ENCODE results near the gene ST6GALNAC3.
"Not testable (repeated sequence)": the region's sequence is repeated elsewhere in the genome, so short reads cannot be mapped to it uniquely, and the experiment has no call there.

Gene ST6GALNAC3

GRCh38 chr1:76209238-76209637 lies 134.7 kb downstream of the ST6GALNAC3 start:
- no peak for FAIRE-seq

GRCh38 chr1:76209648-76210047 lies 135.1 kb downstream of the ST6GALNAC3 start:
- no peak for FAIRE-seq

- FAIRE-seq: no peak
Observed at GRCh38 chr1:76210160-76210559, 135.6 kb downstream of the ST6GALNAC3 start.

DNA sequence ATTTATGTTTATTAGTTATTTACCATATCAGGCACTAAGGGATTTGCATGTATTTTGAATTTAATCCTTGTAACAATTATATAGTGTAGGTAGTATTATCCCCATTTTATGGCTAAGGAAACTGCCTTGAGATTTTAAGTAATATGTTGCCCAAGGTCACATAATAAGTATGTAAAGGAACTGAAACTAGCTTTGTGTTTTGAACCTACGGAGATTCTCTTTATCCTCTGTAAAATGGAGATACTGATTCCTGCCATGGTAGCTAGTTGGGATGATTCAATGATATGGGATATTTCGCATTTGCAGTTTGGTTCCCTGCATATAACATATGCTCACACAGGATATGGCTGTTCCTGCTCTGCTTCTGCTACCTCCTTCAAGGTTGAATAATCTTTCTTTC lies 144.3 kb downstream of the ST6GALNAC3 start:
- no peak for FAIRE-seq

- no peak for FAIRE-seq
Observed at GRCh38 chr1:76219366-76219818, 144.8 kb downstream of the ST6GALNAC3 start.

DNA sequence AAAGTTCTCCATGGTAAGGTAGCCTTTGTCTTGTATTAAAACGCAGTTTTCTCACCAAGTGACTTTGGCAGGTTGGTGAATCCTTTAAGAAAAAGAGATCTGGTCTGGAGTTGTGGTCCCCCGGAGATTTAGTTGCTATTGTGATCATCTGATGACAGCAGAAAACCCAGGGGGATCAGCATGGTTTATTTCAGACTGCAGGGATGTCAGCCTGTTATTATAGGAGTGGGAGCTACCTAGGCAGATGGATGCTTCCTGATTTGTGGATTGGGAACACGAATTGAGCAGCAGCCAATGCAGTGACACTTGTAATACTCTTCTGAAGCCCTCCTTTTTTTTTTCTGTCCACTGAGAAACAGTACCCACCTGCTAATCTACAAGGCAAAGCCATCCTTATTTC lies 150.2 kb downstream of the ST6GALNAC3 start:
- FAIRE-seq: no peak

- FAIRE-seq: no peak
Observed at GRCh38 chr1:76225526-76225925, 151.0 kb downstream of the ST6GALNAC3 start.

DNA sequence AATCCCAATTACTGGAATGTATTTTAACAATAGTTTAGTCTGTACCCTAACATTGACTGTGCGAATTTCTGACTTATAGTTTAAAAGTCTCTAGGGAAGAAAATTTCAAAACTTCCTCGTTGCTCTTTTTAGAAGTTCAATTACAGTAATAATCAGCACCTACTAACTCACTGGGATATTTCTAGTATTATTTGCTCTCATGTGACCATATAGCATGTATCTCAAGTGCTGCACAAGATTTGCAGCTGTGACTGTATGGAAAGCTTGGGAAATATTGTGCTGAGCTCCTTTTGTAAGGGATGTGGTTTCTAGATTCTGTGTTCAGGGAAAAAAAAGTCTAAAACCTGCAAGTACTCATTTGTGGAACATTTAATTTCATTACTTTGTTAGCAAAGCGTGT lies 153.1 kb downstream of the ST6GALNAC3 start:
- no peak for FAIRE-seq

GRCh38 chr1:76229279-76230005 lies 154.9 kb downstream of the ST6GALNAC3 start:
- FAIRE-seq: no peak

DNA sequence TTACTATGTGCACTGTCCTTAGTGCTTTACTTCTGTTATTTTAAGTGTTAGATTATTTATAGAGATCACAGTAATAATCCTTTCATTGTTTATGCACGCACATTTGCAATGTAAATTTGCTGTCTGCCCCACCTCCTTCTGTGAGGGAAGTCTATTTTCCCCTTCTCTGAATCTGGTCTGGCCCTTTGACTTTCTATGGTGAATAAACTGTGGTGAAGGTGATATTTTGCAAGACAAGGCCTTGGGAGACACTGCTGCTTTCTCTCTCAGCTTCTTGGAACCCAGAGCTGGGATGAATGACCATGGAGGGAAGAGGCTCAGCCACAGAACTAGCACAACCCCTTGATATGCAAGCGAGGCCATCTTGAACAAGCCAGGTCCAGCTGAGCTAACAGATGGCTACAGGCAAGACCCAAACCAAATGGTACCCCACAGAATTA lies 156.3 kb downstream of the ST6GALNAC3 start:
- FAIRE-seq: no peak

DNA sequence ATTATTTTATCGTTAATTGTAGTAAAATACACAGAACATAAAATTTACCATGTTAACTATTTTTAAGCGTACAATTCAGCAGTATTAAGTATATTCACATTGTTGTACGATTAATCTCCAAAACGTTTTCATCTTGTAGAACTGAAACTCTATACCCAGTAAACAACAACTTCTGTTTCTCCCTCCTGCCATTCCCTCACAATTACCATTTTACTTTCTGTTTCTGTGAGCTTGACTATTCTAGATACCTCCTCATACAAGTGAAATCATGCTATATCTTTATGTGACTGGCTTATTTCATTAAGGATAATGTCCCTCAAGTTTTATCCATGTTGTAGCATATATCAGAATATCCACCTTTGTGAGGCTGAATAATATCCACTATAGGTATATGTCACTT lies 156.8 kb downstream of the ST6GALNAC3 start:
- no peak for FAIRE-seq

GRCh38 chr1:76232666-76233065 lies 158.1 kb downstream of the ST6GALNAC3 start:
- FAIRE-seq: no peak

- FAIRE-seq: no peak
Observed at GRCh38 chr1:76234061-76234460, 159.5 kb downstream of the ST6GALNAC3 start.

- FAIRE-seq: no peak
Observed at GRCh38 chr1:76237211-76237610, 162.7 kb downstream of the ST6GALNAC3 start.

GRCh38 chr1:76238094-76238628 lies 163.6 kb downstream of the ST6GALNAC3 start:
- FAIRE-seq: no peak

DNA sequence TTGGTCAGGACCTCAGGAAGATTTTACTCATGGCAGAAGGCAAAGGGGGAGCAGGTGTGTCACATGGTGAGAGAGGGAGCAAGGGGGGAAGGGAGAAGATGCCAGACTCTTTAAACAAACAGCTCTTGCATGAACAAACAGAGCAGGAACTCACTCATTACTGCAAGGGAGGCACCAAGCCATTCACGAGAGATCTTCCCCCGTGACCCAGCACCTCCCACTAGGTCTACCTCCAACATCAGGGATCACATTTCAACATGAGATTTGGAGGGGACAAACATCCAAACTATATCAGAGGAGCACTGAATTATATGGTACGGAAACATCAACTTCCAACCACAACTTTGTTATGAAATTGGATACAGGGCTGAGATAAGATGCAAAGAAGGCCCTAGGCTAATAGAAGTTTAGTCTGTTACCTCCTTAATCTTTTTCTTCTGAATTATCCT lies 164.9 kb downstream of the ST6GALNAC3 start:
- no peak for FAIRE-seq

DNA sequence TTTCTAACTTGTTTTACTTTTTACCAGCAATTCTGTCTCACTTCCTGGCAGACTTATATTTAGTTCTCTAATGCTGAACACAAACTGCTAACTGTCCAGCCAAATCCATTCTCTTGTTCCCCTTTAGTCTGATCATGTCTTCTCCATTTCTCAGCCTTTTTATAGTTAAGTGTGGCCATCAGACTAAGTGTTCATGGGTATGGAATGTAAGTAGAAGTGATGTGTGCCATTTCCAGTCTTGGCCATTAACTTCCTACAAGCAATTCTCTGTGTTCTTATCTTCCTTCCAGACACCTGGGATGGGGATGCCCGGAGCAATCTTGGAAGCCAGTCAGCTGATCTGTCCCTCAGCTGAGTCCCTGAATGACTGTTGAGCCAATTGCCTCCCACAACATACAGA lies 165.8 kb downstream of the ST6GALNAC3 start:
- no peak for FAIRE-seq

GRCh38 chr1:76242587-76242986 lies 168.0 kb downstream of the ST6GALNAC3 start:
- not testable (repeated sequence) for FAIRE-seq

DNA sequence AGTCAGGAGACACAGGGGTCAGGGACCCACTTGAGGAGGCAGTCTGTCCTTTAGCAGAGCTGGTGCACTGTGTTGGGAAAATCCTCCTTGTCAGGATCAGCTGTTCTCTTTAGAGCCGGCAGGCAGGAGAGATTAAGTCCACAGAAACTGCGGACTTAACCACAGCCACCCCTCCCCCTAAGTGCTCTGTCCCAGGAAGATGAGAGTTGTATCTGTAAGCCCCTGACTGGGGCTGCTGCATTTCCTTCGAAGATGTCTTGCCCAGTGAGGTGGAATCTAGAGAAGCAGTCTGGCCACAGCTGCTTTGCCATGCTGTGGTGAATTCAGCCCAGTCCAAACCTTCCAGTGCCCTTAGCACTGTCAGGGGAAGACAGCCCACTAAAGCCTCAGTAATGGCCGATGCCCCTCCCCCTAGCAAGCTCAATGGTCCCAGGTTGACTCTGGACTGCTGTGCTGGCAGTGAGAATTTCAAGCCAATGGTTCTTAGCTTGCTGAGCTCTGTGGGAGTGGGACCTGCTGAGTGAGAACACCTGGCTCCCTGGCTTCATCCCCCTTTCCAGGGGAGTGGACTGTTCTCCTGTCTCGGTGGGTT lies 172.8 kb downstream of the ST6GALNAC3 start:
- no peak for FAIRE-seq

- FAIRE-seq: no peak
Observed at GRCh38 chr1:76250271-76250670, 175.7 kb downstream of the ST6GALNAC3 start.

DNA sequence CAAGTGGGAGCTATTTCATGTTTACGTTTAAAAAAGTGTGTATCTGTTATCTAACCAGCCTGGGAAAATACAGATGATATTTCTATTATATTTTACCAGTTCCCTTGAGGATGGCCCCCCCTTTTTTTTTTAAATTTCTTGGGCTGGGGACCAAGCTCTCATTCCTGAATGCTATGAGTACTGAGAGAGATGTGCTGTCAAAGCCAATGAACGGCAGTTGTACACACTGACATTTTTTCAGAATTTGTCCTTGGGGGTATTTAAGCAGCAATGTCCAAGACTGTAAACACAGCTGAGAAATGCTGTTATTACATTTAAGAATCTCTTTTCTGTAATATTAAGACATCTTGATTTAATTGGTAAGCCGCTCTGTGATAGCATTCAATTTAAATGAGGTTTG lies 177.9 kb downstream of the ST6GALNAC3 start:
- FAIRE-seq: no peak

DNA sequence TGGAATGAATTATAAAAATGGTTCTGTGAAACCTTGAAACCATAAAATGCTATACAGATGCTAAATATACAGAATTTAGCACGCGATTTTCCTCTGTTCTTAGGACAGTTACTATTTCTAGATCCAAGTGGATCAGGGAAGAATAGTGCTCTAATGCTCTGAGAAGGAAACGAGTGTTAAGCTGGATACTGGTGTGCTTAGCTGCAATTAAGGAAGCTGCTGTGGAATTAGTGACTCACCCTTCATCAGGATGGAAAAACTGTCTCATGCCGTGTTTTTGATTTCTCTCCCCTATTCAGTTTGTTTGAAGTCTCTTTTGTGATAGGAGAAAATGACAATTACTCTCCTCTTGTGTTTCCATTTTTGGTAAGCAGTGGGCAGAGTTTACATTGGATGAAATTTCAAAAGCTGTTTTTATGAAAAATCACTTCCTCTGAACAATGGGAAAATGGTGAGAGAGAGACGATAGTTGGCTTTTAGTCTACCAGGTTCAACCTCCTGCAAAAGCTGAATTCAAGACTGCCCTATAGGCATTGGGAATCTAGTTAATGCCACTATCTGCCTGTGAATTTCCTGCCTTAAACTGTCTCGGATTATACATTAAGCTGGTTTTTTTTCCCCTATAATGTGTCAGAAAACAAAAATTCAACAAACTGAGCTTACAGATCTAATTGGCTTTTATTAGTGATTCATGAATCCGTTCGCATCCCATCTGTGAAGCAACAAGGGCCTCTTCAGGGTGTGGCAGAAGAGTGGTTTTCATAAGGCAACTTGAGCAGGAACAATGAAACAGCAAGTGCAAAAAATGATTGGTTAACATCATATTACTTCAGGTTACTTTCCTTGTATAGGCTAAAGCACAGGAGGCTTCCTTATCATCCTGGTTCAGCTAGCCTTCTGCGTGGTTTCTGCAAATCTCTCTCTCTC lies 179.8 kb downstream of the ST6GALNAC3 start:
- no peak for FAIRE-seq

Data from G401.6 (cell line).